Motor neuron (in vitro differentiated cells): ENCODE results near the gene SERINC4. TPM values are rescaled to one million over a fixed set of nuclear protein-coding genes. Genes with fewer than 3 reads are reported as not detected.
"Not testable (repeated sequence)": the region's sequence is repeated elsewhere in the genome, so short reads cannot be mapped to it uniquely, and the experiment has no call there.

Source experiments
- ATAC-seq, 8 experiments: fragments of 200-7000 bp; cut with Tn5 transposase; replicated peaks in 6 of 8; 2 replicates each; pipeline ENCODE4 v1.8.0; 2021; ENCODE audit warnings: mild to moderate bottlenecking in 8 of 8, moderate library complexity in 8 of 8
- H3K27ac ChIP-seq, 2 donors: fragments of 250-450 bp; sonication (Bioruptor Pico); 2 replicates each; pipeline ENCODE4 v1.9.0; 2021; ENCODE audit warnings: antibody characterized with exemption in 2 of 2, mild to moderate bottlenecking in 2 of 2, moderate library complexity in 1 of 2
- H3K4me1 ChIP-seq, 2 donors: fragments of 250-450 bp; sonication (Bioruptor Pico); replicated peaks in 1 of 2; 2 replicates each; pipeline ENCODE4 v1.6.1; 2021; ENCODE audit warnings: antibody characterized with exemption in 2 of 2, mild to moderate bottlenecking in 2 of 2, moderate library complexity in 1 of 2
- H3K4me3 ChIP-seq, 5 donors: fragments of 250-450 bp; sonication (Bioruptor Pico); 2 replicates each; pipeline ENCODE4 v1.9.0; 2021; ENCODE audit warnings: antibody characterized with exemption in 5 of 5, mild to moderate bottlenecking in 5 of 5, moderate library complexity in 4 of 5
- WGBS, 10 experiments: fragments of 450-650 bp; shearing (Covaris generic); methylation state at CpG; one replicate each; pipeline ENCODE4 v1.0.0; 2022; 5-methylcytosine and 5-hydroxymethylcytosine counted together
- in situ Hi-C, 9 experiments: fragments of 400-800 bp; cut with MboI; loops; one replicate each; pipeline ENCODE4 v1.15.0; 2021; ENCODE audit warnings: low sequenced_read_pairs in 9 of 9, low pct_unique_long_range_greater_than_20kb in 2 of 9; ENCODE audit not compliant: unreplicated experiment in 9 of 9
- total RNA-seq, 8 experiments: library from RNA; unstranded; fragments of 300-600 nt; gene quantifications; 2 replicates each; pipeline versions ENCODE4 v1.2.3 to v1.2.4, GENCODE V29; 2022

Gene SERINC4
- total RNA-seq, 8 experiments from 2014 or later = 0.63 to 2.2 (median 1.0) TPM

DNA sequence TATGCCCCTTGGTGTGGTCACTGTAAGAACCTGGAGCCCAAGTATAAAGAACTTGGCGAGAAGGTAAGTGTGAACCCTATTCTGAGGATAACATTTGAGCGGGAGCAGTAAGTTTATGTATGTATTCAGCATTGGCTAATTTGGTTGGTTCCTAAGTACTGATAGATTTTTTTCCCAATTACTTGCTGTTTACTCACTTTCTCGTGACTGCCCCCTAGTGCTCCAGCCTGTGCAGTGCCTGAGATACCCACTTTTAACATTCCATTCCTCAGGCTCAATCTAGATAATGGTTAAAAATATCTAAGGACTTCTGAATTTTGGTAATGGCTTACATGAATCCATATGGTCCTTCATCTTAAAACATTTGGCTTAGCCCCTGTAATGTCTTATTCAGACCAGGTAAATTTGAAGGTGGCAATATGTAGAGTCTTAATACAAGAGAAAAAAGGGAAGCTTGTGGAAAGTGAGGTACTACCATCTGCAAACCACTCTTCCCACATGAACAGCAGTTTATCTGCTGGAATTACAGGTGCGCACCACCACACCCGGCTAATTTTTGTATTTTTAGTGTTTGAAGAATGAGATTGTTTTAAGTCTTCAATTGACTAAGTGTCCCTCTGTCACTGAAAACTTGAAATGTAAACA, 30.3 kb downstream of the SERINC4 start:
- Histone ChIP-seq H3K4me3 (no peak overlapping the region), H3K27ac (no peak overlapping the region), H3K4me1 (no peaks in the 10 kb centered on the region)
- in situ Hi-C loops = no loop called here
- 50 to 93% (median 69%) methylated on average over 2 to 5 of the region's 5 CpGs for WGBS, 10 experiments
- peak in 4 of 8 experiments; percentile 27 to 63 (median 42) for ATAC-seq

DNA sequence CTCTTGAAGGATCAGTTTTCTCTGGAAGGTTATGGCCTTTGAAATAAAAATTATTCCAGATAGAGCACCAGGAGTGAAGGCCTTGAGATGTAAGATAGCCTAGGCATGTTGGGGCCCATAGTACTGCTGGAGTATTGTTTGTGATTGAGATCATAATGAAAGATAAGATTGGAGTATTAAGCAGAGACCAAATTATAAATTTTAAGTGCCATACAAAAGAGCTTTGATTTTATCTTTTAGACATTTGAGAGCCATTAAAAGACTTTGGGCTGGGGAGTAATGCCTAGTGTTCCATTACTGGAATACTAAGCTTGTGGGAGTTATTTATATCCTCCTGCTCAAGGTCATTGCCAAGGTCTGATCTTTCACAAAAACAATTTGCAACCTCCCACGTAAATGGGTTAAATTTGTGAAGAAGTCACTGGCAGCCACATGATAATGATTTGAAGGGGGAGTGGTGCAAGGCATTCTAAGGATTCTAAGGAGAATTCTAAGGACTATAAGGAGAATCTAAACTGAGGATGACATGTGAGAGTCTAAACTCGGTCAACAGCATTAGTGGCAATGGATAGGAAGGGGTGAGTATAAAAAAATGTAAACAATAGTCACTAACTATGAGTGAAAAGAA, 36.1 kb downstream of the SERINC4 start:
- ATAC-seq = no peak
- 10 to 95% (median 68%) methylated on average over 1 to 2 of the region's 2 CpGs; no CpG with 5 or more reads in 2 of the 10 experiments for WGBS, 10 experiments
- Histone ChIP-seq H3K27ac (no peak overlapping the region), H3K4me3 (no peak overlapping the region), H3K4me1 (no peaks in the 10 kb centered on the region)
- in situ Hi-C loops = no loop called here

DNA sequence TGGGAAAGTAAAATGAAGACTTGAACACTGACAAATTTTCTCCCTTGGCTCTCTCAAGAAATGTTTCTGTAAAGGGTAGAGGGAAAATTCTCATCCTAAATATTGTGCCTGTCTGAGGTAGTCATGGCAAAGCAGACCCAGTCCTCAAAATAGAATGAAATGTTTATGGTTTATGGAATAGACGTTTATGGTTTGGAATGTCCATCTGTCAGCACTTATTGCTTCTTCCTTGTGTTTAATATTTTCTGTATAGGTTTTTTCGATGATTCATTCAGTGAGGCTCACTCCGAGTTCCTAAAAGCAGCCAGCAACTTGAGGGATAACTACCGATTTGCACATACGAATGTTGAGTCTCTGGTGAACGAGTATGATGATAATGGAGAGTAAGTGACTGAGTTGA, 37.2 kb downstream of the SERINC4 start:
- Histone ChIP-seq H3K4me3 (no peak overlapping the region), H3K27ac (no peak overlapping the region), H3K4me1 (no peaks in the 10 kb centered on the region)
- no peak for ATAC-seq
- in situ Hi-C loops = no loop called here
- 17 to 100% (median 85%) methylated on average over 1 to 6 of the region's 6 CpGs; no CpG with 5 or more reads in 4 of the 10 experiments for WGBS, 10 experiments

DNA sequence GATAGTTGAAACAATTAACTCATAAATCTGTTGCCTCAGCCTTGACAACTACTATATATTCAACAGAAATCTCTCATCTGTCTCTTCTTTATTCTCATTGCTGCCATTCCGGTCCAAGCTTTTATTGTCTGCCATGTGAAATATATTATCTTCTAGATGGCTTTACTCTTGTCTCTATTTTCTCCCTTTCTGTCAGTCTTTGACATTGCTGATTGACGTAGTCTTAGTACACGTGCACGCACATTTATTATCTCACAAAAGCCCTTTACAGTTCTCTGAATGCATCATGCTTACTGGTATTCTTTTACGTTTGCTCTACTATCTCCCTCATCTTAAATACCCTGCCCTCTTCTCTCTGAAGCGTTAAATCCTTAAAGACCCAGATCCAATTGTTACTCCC, 48.1 kb downstream of the SERINC4 start:
- Histone ChIP-seq H3K4me3 (no peak overlapping the region), H3K4me1 (peaks cover 16 to 20% of the 10 kb centered on the region in 2 donors), H3K27ac (no peak overlapping the region)
- in situ Hi-C loops = no loop called here
- WGBS, 10 experiments = 27 to 92% (median 61%) methylated on average over 2 to 6 of the region's 6 CpGs
- ATAC-seq = no peak

DNA sequence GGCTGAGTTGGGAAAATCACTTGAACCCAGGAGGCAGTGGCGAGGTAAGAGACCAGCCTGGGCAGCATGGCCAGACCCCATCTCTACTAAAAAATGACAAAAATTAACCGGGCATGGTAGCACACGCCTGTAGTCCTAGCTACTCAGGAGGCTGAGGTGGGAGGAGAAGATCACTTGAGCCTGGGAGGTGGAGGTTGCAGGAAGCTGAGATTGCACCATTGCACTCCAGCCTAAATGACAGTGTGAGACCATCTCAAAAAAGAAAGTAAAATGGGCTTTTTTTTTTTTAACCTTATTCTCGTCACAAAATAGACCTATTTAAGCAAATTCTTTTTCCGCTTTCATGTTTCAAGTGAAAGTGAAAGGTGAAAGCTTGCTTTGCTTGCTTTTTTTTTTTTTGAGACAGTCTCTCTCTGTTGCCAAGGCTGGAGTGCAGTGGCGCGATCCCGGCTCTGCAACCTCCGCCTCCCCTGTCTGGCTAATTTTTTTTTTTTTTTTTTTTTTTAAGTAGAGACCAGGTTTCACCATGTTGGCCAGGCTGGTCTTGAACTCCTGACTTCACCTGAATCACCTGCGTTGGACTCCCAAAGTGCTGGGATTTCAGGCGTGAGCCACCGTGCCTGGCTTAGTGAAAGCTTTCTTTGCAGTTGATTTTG, 50.2 kb downstream of the SERINC4 start:
- Histone ChIP-seq H3K4me3 (no peak overlapping the region), H3K27ac (no peak overlapping the region), H3K4me1 (peaks cover 19 to 27% of the 10 kb centered on the region in 2 donors)
- 39 to 100% (median 94%) methylated on average over 5 to 11 of the region's 12 CpGs for WGBS, 10 experiments
- ATAC-seq = no peak
- in situ Hi-C loops = no loop called here

DNA sequence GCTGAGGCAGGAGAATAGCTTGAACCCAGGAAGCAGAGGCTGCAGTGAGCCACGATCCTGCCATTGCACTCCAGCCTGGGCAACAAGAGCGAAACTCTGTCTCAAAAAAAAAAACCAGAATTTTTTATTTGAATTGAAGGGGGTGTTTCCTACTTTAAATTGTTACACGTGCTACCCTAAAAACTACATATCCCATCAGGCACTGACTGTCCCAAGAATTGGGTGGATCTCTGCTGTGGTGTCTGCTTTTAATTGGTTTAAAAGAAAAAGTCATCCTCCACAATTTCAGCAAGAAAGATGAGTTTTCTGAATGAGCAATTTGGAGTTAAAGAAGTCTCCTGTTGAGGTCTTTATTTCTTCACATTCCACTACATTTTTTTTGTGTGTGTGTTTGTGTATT, 51.6 kb downstream of the SERINC4 start:
- Histone ChIP-seq H3K4me1 (peaks cover 19 to 27% of the 10 kb centered on the region in 2 donors), H3K27ac (no peak overlapping the region), H3K4me3 (no peak overlapping the region)
- in situ Hi-C loops = no loop called here
- 0 to 100% (median 70%) methylated on average over 1 to 3 of the region's 3 CpGs; no CpG with 5 or more reads in 3 of the 10 experiments for WGBS, 10 experiments
- ATAC-seq = no peak

DNA sequence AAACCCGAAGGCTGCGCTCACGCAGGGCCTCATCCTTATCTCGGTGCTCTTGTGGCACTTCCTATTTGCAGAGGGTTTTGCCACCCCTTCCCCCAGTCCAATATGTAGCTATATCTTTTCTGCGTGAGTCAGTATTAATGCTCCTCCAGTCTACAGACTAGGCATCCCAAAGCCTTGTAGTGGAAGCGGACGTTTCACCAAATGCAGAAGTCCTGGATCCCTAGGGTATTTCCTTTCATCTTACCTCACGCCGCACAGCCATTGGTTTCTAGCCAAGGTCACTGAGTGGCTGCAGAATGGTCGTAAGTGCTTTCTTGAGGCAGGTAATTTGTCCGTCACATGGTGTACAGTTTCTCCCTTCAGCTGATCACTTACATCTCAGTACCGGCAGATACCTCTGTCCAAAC, 53.1 kb downstream of the SERINC4 start:
- Histone ChIP-seq H3K4me3 (peak overlapping the region; percentile 72 to 92 (median 76)), H3K27ac (peak overlapping the region; percentile 87 to 93), H3K4me1 (peaks cover 17 to 27% of the 10 kb centered on the region in 2 donors)
- WGBS, 10 experiments = 0 to 17% (median 1%) methylated on average over 1 to 6 of the region's 12 CpGs; no CpG with 5 or more reads in 4 of the 10 experiments
- ATAC-seq = peak in 3 of 8 experiments; percentile 3 to 15 (median 11)
- in situ Hi-C loops = not testable (repeated sequence)

DNA sequence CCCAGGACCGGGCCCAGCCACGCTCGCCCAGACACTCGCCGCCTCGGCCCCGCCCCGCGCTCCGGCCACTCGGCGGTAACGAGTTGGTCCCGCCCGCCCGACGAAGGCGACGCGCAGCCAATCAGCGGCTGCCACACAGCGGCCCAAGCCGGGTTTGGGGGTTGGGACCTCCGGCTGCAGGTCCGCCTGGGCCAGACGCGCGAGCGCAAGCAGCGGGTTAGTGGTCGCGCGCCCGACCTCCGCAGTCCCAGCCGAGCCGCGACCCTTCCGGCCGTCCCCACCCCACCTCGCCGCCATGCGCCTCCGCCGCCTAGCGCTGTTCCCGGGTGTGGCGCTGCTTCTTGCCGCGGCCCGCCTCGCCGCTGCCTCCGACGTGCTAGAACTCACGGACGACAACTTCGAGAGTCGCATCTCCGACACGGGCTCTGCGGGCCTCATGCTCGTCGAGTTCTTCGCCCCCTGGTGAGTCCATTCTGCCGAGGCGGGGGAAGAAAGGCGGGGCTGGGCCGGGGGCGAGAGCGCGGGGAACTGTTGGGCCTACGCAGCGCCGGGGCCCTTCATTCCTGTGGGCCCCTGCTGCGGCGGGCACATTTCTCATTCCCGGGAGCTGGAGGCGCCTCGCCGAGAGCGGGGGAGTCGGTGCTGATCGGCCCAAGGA, 53.6 kb downstream of the SERINC4 start, which contains the start of gene PDIA3:
Gene PDIA3, plus strand, starts transcription at position 194 of the 658 bp plus-strand sequence. Its CDS starts 102 bp downstream, at position 296.
- H3K4me1 ChIP-seq = peaks cover 12 to 21% of the 10 kb centered on the region in 2 donors
- H3K4me3 ChIP-seq = peak within 1 kb of the TSS; percentile 72 to 92 (median 76)
- peak; percentile 88 to 97 (median 95) for ATAC-seq
- in situ Hi-C loops = not testable (repeated sequence)
- peak within 1 kb of the TSS; percentile 87 to 93 for H3K27ac ChIP-seq
- WGBS, 10 experiments = 2% methylated on average over 12 of the region's 84 CpGs; no CpG with 5 or more reads in 9 of the 10 experiments

Other genes with a start within 250 kb of the SERINC4 start
- 10 to 100 TPM in 7 of 8 experiments, 1 to 10 TPM in 1; 9.4 to 37.9 (median 21.0) TPM for gene PPIP5K1, start 210.0 kb downstream of the SERINC4 start, total RNA-seq
- 10 to 100 TPM in 4 of 8 experiments, 1 to 10 TPM in 3, under 1 TPM in 1; 0.91 to 18.5 (median 9.4) TPM for gene CKMT1B, start 206.2 kb downstream of the SERINC4 start, total RNA-seq
- 1 to 10 TPM in 3 of 8 experiments, under 1 TPM in 5; 0.40 to 2.9 (median 0.77) TPM for gene STRC, start 181.4 kb downstream of the SERINC4 start, total RNA-seq
- gene CATSPER2, start 151.4 kb downstream of the SERINC4 start, total RNA-seq = 1 to 10 TPM; 1.5 to 7.0 (median 2.8) TPM
- gene CKMT1A, start 106.4 kb downstream of the SERINC4 start, total RNA-seq = 10 to 100 TPM in 1 of 8 experiments, 1 to 10 TPM in 6, under 1 TPM in 1; 0.87 to 10.0 (median 7.0) TPM
- gene PDIA3, start 53.8 kb downstream of the SERINC4 start, total RNA-seq = 100 to 1,000 TPM in 6 of 8 experiments, 10 to 100 TPM in 2; 80.9 to 286 (median 146) TPM
- 1 to 10 TPM in 6 of 8 experiments, under 1 TPM in 2; 0.60 to 4.2 (median 1.6) TPM for gene ELL3, start 23.3 kb downstream of the SERINC4 start, total RNA-seq
- 1,000 to 10,000 TPM in 1 of 8 experiments, 100 to 1,000 TPM in 7; 596 to 1,776 (median 768) TPM for gene SERF2, start 7.9 kb downstream of the SERINC4 start, total RNA-seq
- 10 to 100 TPM; 11.4 to 19.1 (median 15.9) TPM for gene HYPK, start 379 bp upstream of the SERINC4 start, total RNA-seq
- 10 to 100 TPM; 25.4 to 55.9 (median 37.1) TPM for gene MFAP1, start 24.5 kb upstream of the SERINC4 start, total RNA-seq
- 10 to 100 TPM in 3 of 8 experiments, 1 to 10 TPM in 4, under 1 TPM in 1; 0.46 to 19.7 (median 3.0) TPM for gene WDR76, start 26.8 kb upstream of the SERINC4 start, total RNA-seq